ENCODE data around the gene KRTAP1-4. TPM values are rescaled to one million over a fixed set of nuclear protein-coding genes. Genes with fewer than 3 reads are reported as not detected.

Gene KRTAP1-4
- total and polyA plus RNA-seq, 2 donors = not detected

GRCh38 chr17:41012326-41013120 is 17.5 kb downstream of the KRTAP1-4 start:
- Histone ChIP-seq H3K9me3 (ENCODE audit: control insufficient read depth in 2 of 2, insufficient read depth in 1 of 2, low read length in 1 of 2) (no peaks in the 10 kb centered on the region), H3K4me1 (ENCODE audit: control insufficient read depth in 2 of 2, insufficient read depth in 2 of 2, low read length in 2 of 2) (no peaks in the 10 kb centered on the region), H3K27ac (ENCODE audit: low read depth in 1 of 2, low read length in 1 of 2) (no peak overlapping the region), H3K36me3 (ENCODE audit: control insufficient read depth in 2 of 2, insufficient read depth in 2 of 2, low read length in 1 of 2) (no peaks in the 10 kb centered on the region), H3K4me3 (ENCODE audit: low read length in 2 of 2) (no peak overlapping the region), H3K27me3 (ENCODE audit: control insufficient read depth in 2 of 2, insufficient read depth in 1 of 2, low read length in 1 of 2) (peaks cover 0 to 2% of the 10 kb centered on the region in 2 donors)
- DNase-seq (ENCODE audit: low read depth in 6 of 9, low spot score in 9 of 9) = no peak
- WGBS = 83% methylated on average over 6 of the region's 6 CpGs

- no peak for DNase-seq (ENCODE audit: low read depth in 6 of 9, low spot score in 9 of 9)
- H3K4me3 ChIP-seq (ENCODE audit: low read length in 2 of 2) = no peak overlapping the region
- peaks cover 0 to 2% of the 10 kb centered on the region in 2 donors for H3K27me3 ChIP-seq (ENCODE audit: control insufficient read depth in 2 of 2, insufficient read depth in 1 of 2, low read length in 1 of 2)
- no peak overlapping the region for H3K27ac ChIP-seq (ENCODE audit: low read depth in 1 of 2, low read length in 1 of 2)
- H3K9me3 ChIP-seq (ENCODE audit: control insufficient read depth in 2 of 2, insufficient read depth in 1 of 2, low read length in 1 of 2) = no peaks in the 10 kb centered on the region
- H3K4me1 ChIP-seq (ENCODE audit: control insufficient read depth in 2 of 2, insufficient read depth in 2 of 2, low read length in 2 of 2) = no peaks in the 10 kb centered on the region
- H3K36me3 ChIP-seq (ENCODE audit: control insufficient read depth in 2 of 2, insufficient read depth in 2 of 2, low read length in 1 of 2) = no peaks in the 10 kb centered on the region
Measured at GRCh38 chr17:41010441-41010840, 19.6 kb downstream of the KRTAP1-4 start.

- WGBS = 100% methylated on average over 1 of the region's 1 CpG
- Histone ChIP-seq H3K9me3 (ENCODE audit: control insufficient read depth in 2 of 2, insufficient read depth in 1 of 2, low read length in 1 of 2) (no peaks in the 10 kb centered on the region), H3K36me3 (ENCODE audit: control insufficient read depth in 2 of 2, insufficient read depth in 2 of 2, low read length in 1 of 2) (no peaks in the 10 kb centered on the region), H3K4me3 (ENCODE audit: low read length in 2 of 2) (no peak overlapping the region), H3K4me1 (ENCODE audit: control insufficient read depth in 2 of 2, insufficient read depth in 2 of 2, low read length in 2 of 2) (no peaks in the 10 kb centered on the region), H3K27ac (ENCODE audit: low read depth in 1 of 2, low read length in 1 of 2) (no peak overlapping the region), H3K27me3 (ENCODE audit: control insufficient read depth in 2 of 2, insufficient read depth in 1 of 2, low read length in 1 of 2) (peaks cover 0 to 2% of the 10 kb centered on the region in 2 donors)
- DNase-seq (ENCODE audit: low read depth in 6 of 9, low spot score in 9 of 9) = no peak
Measured at GRCh38 chr17:41009936-41010335, 20.1 kb downstream of the KRTAP1-4 start.

GRCh38 chr17:41009301-41009760 is 20.7 kb downstream of the KRTAP1-4 start:
- H3K27me3 ChIP-seq (ENCODE audit: control insufficient read depth in 2 of 2, insufficient read depth in 1 of 2, low read length in 1 of 2) = peaks cover 0 to 5% of the 10 kb centered on the region in 2 donors

GRCh38 chr17:41008811-41009210 is 21.2 kb downstream of the KRTAP1-4 start, which contains the start of gene KRTAP3-1:
KRTAP3-1 (minus strand) TSS chr17:41009128; CDS start chr17:41009074, 54 bp downstream.
- Histone ChIP-seq H3K4me1 (ENCODE audit: control insufficient read depth in 2 of 2, insufficient read depth in 2 of 2, low read length in 2 of 2) (no peaks in the 10 kb centered on the region), H3K36me3 (ENCODE audit: control insufficient read depth in 2 of 2, insufficient read depth in 2 of 2, low read length in 1 of 2) (no peaks in the 10 kb centered on the region), H3K27me3 (ENCODE audit: control insufficient read depth in 2 of 2, insufficient read depth in 1 of 2, low read length in 1 of 2) (peaks cover 0 to 5% of the 10 kb centered on the region in 2 donors), H3K4me3 (ENCODE audit: low read length in 2 of 2) (no peak within 1 kb of the TSS), H3K27ac (ENCODE audit: low read depth in 1 of 2, low read length in 1 of 2) (no peak within 1 kb of the TSS), H3K9me3 (ENCODE audit: control insufficient read depth in 2 of 2, insufficient read depth in 1 of 2, low read length in 1 of 2) (no peaks in the 10 kb centered on the region)
- DNase-seq (ENCODE audit: low read depth in 6 of 9, low spot score in 9 of 9) = no peak
- 98% methylated on average over 8 of the region's 8 CpGs for WGBS

More at GRCh38 chr17:41009301-41009760, 20.7 kb downstream of the KRTAP1-4 start:
- 90% methylated on average over 4 of the region's 4 CpGs for WGBS
- Histone ChIP-seq H3K4me1 (ENCODE audit: control insufficient read depth in 2 of 2, insufficient read depth in 2 of 2, low read length in 2 of 2) (no peaks in the 10 kb centered on the region), H3K9me3 (ENCODE audit: control insufficient read depth in 2 of 2, insufficient read depth in 1 of 2, low read length in 1 of 2) (no peaks in the 10 kb centered on the region), H3K36me3 (ENCODE audit: control insufficient read depth in 2 of 2, insufficient read depth in 2 of 2, low read length in 1 of 2) (no peaks in the 10 kb centered on the region), H3K27ac (ENCODE audit: low read depth in 1 of 2, low read length in 1 of 2) (no peak overlapping the region), H3K4me3 (ENCODE audit: low read length in 2 of 2) (no peak overlapping the region)
- no peak for DNase-seq (ENCODE audit: low read depth in 6 of 9, low spot score in 9 of 9)

- H3K27ac ChIP-seq (ENCODE audit: low read depth in 1 of 2, low read length in 1 of 2) = no peak overlapping the region
- H3K4me3 ChIP-seq (ENCODE audit: low read length in 2 of 2) = no peak overlapping the region
- H3K9me3 ChIP-seq (ENCODE audit: control insufficient read depth in 2 of 2, insufficient read depth in 1 of 2, low read length in 1 of 2) = no peaks in the 10 kb centered on the region
- H3K4me1 ChIP-seq (ENCODE audit: control insufficient read depth in 2 of 2, insufficient read depth in 2 of 2, low read length in 2 of 2) = no peaks in the 10 kb centered on the region
- no peak for DNase-seq (ENCODE audit: low read depth in 6 of 9, low spot score in 9 of 9)
- H3K27me3 ChIP-seq (ENCODE audit: control insufficient read depth in 2 of 2, insufficient read depth in 1 of 2, low read length in 1 of 2) = peaks cover 0 to 5% of the 10 kb centered on the region in 2 donors
- WGBS = 98% methylated on average over 3 of the region's 3 CpGs
- no peaks in the 10 kb centered on the region for H3K36me3 ChIP-seq (ENCODE audit: control insufficient read depth in 2 of 2, insufficient read depth in 2 of 2, low read length in 1 of 2)
Measured at GRCh38 chr17:41004397-41004796, 25.6 kb downstream of the KRTAP1-4 start.

- H3K27ac ChIP-seq (ENCODE audit: low read depth in 1 of 2, low read length in 1 of 2) = no peak overlapping the region
- DNase-seq (ENCODE audit: low read depth in 6 of 9, low spot score in 9 of 9) = no peak
- no peaks in the 10 kb centered on the region for H3K36me3 ChIP-seq (ENCODE audit: control insufficient read depth in 2 of 2, insufficient read depth in 2 of 2, low read length in 1 of 2)
- no peaks in the 10 kb centered on the region for H3K9me3 ChIP-seq (ENCODE audit: control insufficient read depth in 2 of 2, insufficient read depth in 1 of 2, low read length in 1 of 2)
- 89% methylated on average over 4 of the region's 4 CpGs for WGBS
- H3K4me1 ChIP-seq (ENCODE audit: control insufficient read depth in 2 of 2, insufficient read depth in 2 of 2, low read length in 2 of 2) = no peaks in the 10 kb centered on the region
- H3K27me3 ChIP-seq (ENCODE audit: control insufficient read depth in 2 of 2, insufficient read depth in 1 of 2, low read length in 1 of 2) = peaks cover 0 to 5% of the 10 kb centered on the region in 2 donors
- H3K4me3 ChIP-seq (ENCODE audit: low read length in 2 of 2) = no peak overlapping the region
Measured at GRCh38 chr17:41003926-41004325, 26.1 kb downstream of the KRTAP1-4 start.

- WGBS = 88% methylated on average over 5 of the region's 5 CpGs
- no peak for DNase-seq (ENCODE audit: low read depth in 6 of 9, low spot score in 9 of 9)
- no peaks in the 10 kb centered on the region for H3K4me1 ChIP-seq (ENCODE audit: control insufficient read depth in 2 of 2, insufficient read depth in 2 of 2, low read length in 2 of 2)
Measured at GRCh38 chr17:41002814-41003213, 27.2 kb downstream of the KRTAP1-4 start.

GRCh38 chr17:41001795-41002194 is 28.2 kb downstream of the KRTAP1-4 start:
- H3K4me3 ChIP-seq (ENCODE audit: low read length in 2 of 2) = no peak overlapping the region
- H3K36me3 ChIP-seq (ENCODE audit: control insufficient read depth in 2 of 2, insufficient read depth in 2 of 2, low read length in 1 of 2) = no peaks in the 10 kb centered on the region
- H3K27me3 ChIP-seq (ENCODE audit: control insufficient read depth in 2 of 2, insufficient read depth in 1 of 2, low read length in 1 of 2) = peaks cover 0 to 5% of the 10 kb centered on the region in 2 donors
- no peaks in the 10 kb centered on the region for H3K4me1 ChIP-seq (ENCODE audit: control insufficient read depth in 2 of 2, insufficient read depth in 2 of 2, low read length in 2 of 2)
- no peak overlapping the region for H3K27ac ChIP-seq (ENCODE audit: low read depth in 1 of 2, low read length in 1 of 2)
- 86% methylated on average over 4 of the region's 4 CpGs for WGBS
- DNase-seq (ENCODE audit: low read depth in 6 of 9, low spot score in 9 of 9) = no peak
- H3K9me3 ChIP-seq (ENCODE audit: control insufficient read depth in 2 of 2, insufficient read depth in 1 of 2, low read length in 1 of 2) = no peaks in the 10 kb centered on the region

More at GRCh38 chr17:41002814-41003213, 27.2 kb downstream of the KRTAP1-4 start:
- no peaks in the 10 kb centered on the region for H3K36me3 ChIP-seq (ENCODE audit: control insufficient read depth in 2 of 2, insufficient read depth in 2 of 2, low read length in 1 of 2)
- H3K4me3 ChIP-seq (ENCODE audit: low read length in 2 of 2) = no peak overlapping the region
- peaks cover 0 to 3% of the 10 kb centered on the region in 2 donors for H3K27me3 ChIP-seq (ENCODE audit: control insufficient read depth in 2 of 2, insufficient read depth in 1 of 2, low read length in 1 of 2)
- H3K27ac ChIP-seq (ENCODE audit: low read depth in 1 of 2, low read length in 1 of 2) = no peak overlapping the region
- no peaks in the 10 kb centered on the region for H3K9me3 ChIP-seq (ENCODE audit: control insufficient read depth in 2 of 2, insufficient read depth in 1 of 2, low read length in 1 of 2)

Measured in thymus (tissue), 11 donors.